GM23338 (cell line): ENCODE results near the gene KLHL1. TPM values are rescaled to one million over a fixed set of nuclear protein-coding genes. Genes with fewer than 3 reads are reported as not detected.

ENCODE experiments used
- CTCF ChIP-seq, 2 experiments: fragments of 200-600 bp in 1 of 2; sonication (generic) in 1 of 2; conservative IDR thresholded peaks; 2 replicates each; pipeline versions ENCODE4 v1.5.1 to v1.6.1; 2016 to 2017; ENCODE audit warnings: antibody characterized with exemption in 2 of 2, low read depth in 2 of 2, mild to moderate bottlenecking in 2 of 2, moderate library complexity in 1 of 2
- EZH2phosphoT487 ChIP-seq: fragments of 200-600 bp; sonication (generic); IDR thresholded peaks from one replicate; pipeline ENCODE4 v1.8.1; 2018; ENCODE audit warnings: antibody characterized with exemption; ENCODE audit not compliant: unreplicated experiment
- REST ChIP-seq: IDR thresholded peaks from one replicate; pipeline ENCODE4 v1.6.1; 2018; ENCODE audit warnings: antibody characterized with exemption; ENCODE audit not compliant: unreplicated experiment
- STAT1 ChIP-seq: IDR thresholded peaks from one replicate; pipeline ENCODE4 v1.6.1; 2016; ENCODE audit warnings: antibody characterized with exemption; ENCODE audit not compliant: unreplicated experiment
- ZNF114 ChIP-seq: fragments of 250-450 bp; sonication (Bioruptor Pico); IDR thresholded peaks from 2 replicates; pipeline ENCODE4 v1.5.0; 2020; ENCODE audit warnings: mild to moderate bottlenecking, moderate library complexity
- ZNF462 ChIP-seq: fragments of 250-450 bp; sonication (Bioruptor Pico); IDR thresholded peaks from 2 replicates; pipeline ENCODE4 v1.5.0; 2020; ENCODE audit warnings: mild to moderate bottlenecking, moderate library complexity
- polyA plus RNA-seq: library from polyadenylated mRNA; unstranded; fragments of >200 nt; fragmentation: Nextera tagmentation; extraction: Ambion mirVana; gene quantifications from 2 replicates; pipeline ENCODE4 v1.2.1, GENCODE V29; 2016
- total RNA-seq: library from RNA; depleted of rRNA; stranded (reverse); fragments of >200 nt; shearing (Covaris generic); gene quantifications from 2 replicates; pipeline ENCODE4 v1.2.3, GENCODE V29; 2014

Gene KLHL1
- total and polyA plus RNA-seq, 2 experiments from 2014 or later, result not detected

GRCh38 chr13:69793783-69794453, 314.3 kb downstream of the KLHL1 start (continued):
- no peak for TF ChIP-seq ZNF462 (CRISPR knock-in tag)
- no peak for TF ChIP-seq CTCF (conservative IDR thresholded peaks at IDR 0.05; ENCODE audit: low read depth in 2 of 2)
- TF ChIP-seq STAT1, result no peak
- TF ChIP-seq REST, result no peak
- no peak for TF ChIP-seq ZNF114
- TF ChIP-seq EZH2phosphoT487, result no peak
